Spleen (tissue), 11 donors: ENCODE results near the gene AKAP1. TPM values are rescaled to one million over a fixed set of nuclear protein-coding genes. Genes with fewer than 3 reads are reported as not detected.

Experiments
- DNase-seq: peaks from one replicate; pipeline ENCODE4 v3.0.0-alpha.2; 2020
- H3K27ac ChIP-seq, 8 donors: fragments of 200-600 bp; sonication (generic) in 7 of 8; 1 replicate in 4 of 8; 2 replicates in 4 of 8; pipeline versions ENCODE4 v1.5.0 to v1.8.0; 2016 to 2021; ENCODE audit warnings: inconsistent platforms in 4 of 8, mild to moderate bottlenecking in 4 of 8, moderate library complexity in 1 of 8
- H3K27me3 ChIP-seq, 7 donors: fragments of 200-600 bp; sonication (generic) in 6 of 7; replicated peaks in 1 of 7; 1 replicate in 4 of 7; 2 replicates in 3 of 7; pipeline versions ENCODE4 v1.5.0 to v1.8.0; 2016 to 2021; ENCODE audit warnings: inconsistent platforms in 3 of 7, mild to moderate bottlenecking in 1 of 7
- H3K36me3 ChIP-seq, 6 donors: fragments of 200-600 bp; sonication (generic) in 5 of 6; 1 replicate in 4 of 6; 2 replicates in 2 of 6; pipeline versions ENCODE4 v1.5.0 to v1.8.0; 2016 to 2021; ENCODE audit warnings: inconsistent platforms in 2 of 6
- H3K4me1 ChIP-seq, 6 donors: fragments of 200-600 bp; sonication (generic) in 5 of 6; 1 replicate in 3 of 6; 2 replicates in 3 of 6; pipeline versions ENCODE4 v1.5.0 to v1.8.0; 2016 to 2021; ENCODE audit warnings: inconsistent platforms in 3 of 6
- H3K4me3 ChIP-seq, 8 donors: fragments of 200-600 bp; sonication (generic) in 7 of 8; 1 replicate in 4 of 8; 2 replicates in 4 of 8; pipeline versions ENCODE4 v1.5.0 to v1.8.0; 2016 to 2021; ENCODE audit warnings: inconsistent platforms in 4 of 8, mild to moderate bottlenecking in 4 of 8, moderate library complexity in 2 of 8
- H3K9me3 ChIP-seq, 8 donors: fragments of 200-600 bp; sonication (generic) in 7 of 8; 1 replicate in 4 of 8; 2 replicates in 4 of 8; pipeline versions ENCODE4 v1.5.0 to v1.8.0; 2016 to 2021; ENCODE audit warnings: inconsistent platforms in 4 of 8
- CTCF ChIP-seq, 11 experiments: fragments of 200-600 bp in 7 of 11; fragments of 450-650 bp in 4 of 11; sonication (generic) in 4 of 11; IDR thresholded peaks in 8 of 11; conservative IDR thresholded peaks in 3 of 11; 1 replicate in 7 of 11; 2 replicates in 4 of 11; pipeline versions ENCODE4 v1.4.0 to v1.8.0; 2016 to 2021; ENCODE audit warnings: antibody characterized with exemption in 11 of 11, inconsistent platforms in 4 of 11, mild to moderate bottlenecking in 1 of 11
- POLR2A ChIP-seq, 3 donors: fragments of 450-650 bp; IDR thresholded peaks; one replicate each; pipeline ENCODE4 v1.5.1; 2017; ENCODE audit warnings: antibody characterized with exemption in 3 of 3, mild to moderate bottlenecking in 1 of 3
- POLR2AphosphoS5 ChIP-seq, 3 donors: sonication (generic); formaldehyde crosslinking; IDR thresholded peaks; one replicate each; pipeline ENCODE4 v1.5.1; 2017; ENCODE audit warnings: antibody characterized with exemption in 3 of 3
- WGBS, 5 donors: extraction: QIAGEN DNeasy Blood & Tissue Kit in 3 of 5; methylation state at CpG; one replicate each; pipeline versions ENCODE4 v1.1.5 to v1.1.7; 2013 to 2018; 5-methylcytosine and 5-hydroxymethylcytosine counted together
- intact Hi-C: fragments of 100-400 bp; cut with DNase I; formaldehyde crosslinking; loops from one replicate; pipeline ENCODE4 v1.15.0; 2023; ENCODE audit warnings: low total_unique reads
- polyA plus RNA-seq, 3 donors: library from polyadenylated mRNA; stranded (reverse); fragments of 200-250 nt; gene quantifications; one replicate each; pipeline ENCODE4 v1.2.1, GENCODE V29; 2013
- total RNA-seq, 7 donors: library from RNA; depleted of rRNA in 3 of 7; stranded (reverse); fragments of >200 nt in 3 of 7; fragmentation: NEBNext Ultra II Directional in 4 of 7; extraction: Animal tissue kit (Norgen Biotek cat#: 25700) in 4 of 7; gene quantifications; one replicate each; pipeline versions ENCODE4 v1.1.0 to v1.2.1, GENCODE V29; 2016 to 2021
- donor health status: healthy with polysubstance abuse.
- donor health status: DM: no; HTN: no; CAD: no; lungs with moderate emphysema.
- donor health status: DM: no; HTN: no; CAD: no.
- donor health status: Bipolar disorder and iron deficiency.
- donor health status: healthy.
- donor health status: DM: no; HTN: no; CAD: no.
- donor health status: DM: yes; HTN: yes; CAD: no.

Gene AKAP1
- total and polyA plus RNA-seq, 10 donors = 6.7 to 23.9 (median 17.6) TPM

GRCh38 chr17:57158325-57158724 is 73.3 kb downstream of the AKAP1 start:
- Histone ChIP-seq H3K27me3 (no peaks in the 10 kb centered on the region), H3K9me3 (no peaks in the 10 kb centered on the region), H3K27ac (no peak overlapping the region), H3K4me1 (no peaks in the 10 kb centered on the region), H3K4me3 (no peak overlapping the region), H3K36me3 (no peaks in the 10 kb centered on the region)
- WGBS, 5 donors = 78 to 95% (median 84%) methylated on average over 4 of the region's 4 CpGs
- intact Hi-C loops = no loop called here
- DNase-seq = no peak
- no peak for TF ChIP-seq CTCF (IDR thresholded peaks at IDR 0.05 in 8 of 11, conservative IDR thresholded peaks at IDR 0.05 in 3 of 11)
- TF ChIP-seq POLR2AphosphoS5 (IDR thresholded peaks at IDR 0.05) = no peak
- TF ChIP-seq POLR2A (IDR thresholded peaks at IDR 0.05) = no peak

GRCh38 chr17:57158795-57159194 is 73.7 kb downstream of the AKAP1 start:
- H3K27ac ChIP-seq = no peak overlapping the region
- no peak for DNase-seq
- H3K4me3 ChIP-seq = no peak overlapping the region
- H3K9me3 ChIP-seq = no peaks in the 10 kb centered on the region
- H3K4me1 ChIP-seq = no peaks in the 10 kb centered on the region
- intact Hi-C loops = no loop called here
- no peaks in the 10 kb centered on the region for H3K27me3 ChIP-seq
- TF ChIP-seq POLR2AphosphoS5 (IDR thresholded peaks at IDR 0.05) = no peak
- no peak for TF ChIP-seq CTCF (IDR thresholded peaks at IDR 0.05 in 8 of 11, conservative IDR thresholded peaks at IDR 0.05 in 3 of 11)
- no peak for TF ChIP-seq POLR2A (IDR thresholded peaks at IDR 0.05)
- H3K36me3 ChIP-seq = no peaks in the 10 kb centered on the region
- 57 to 94% (median 74%) methylated on average over 1 of the region's 1 CpG for WGBS, 5 donors

- H3K4me3 ChIP-seq = no peak overlapping the region
- no peaks in the 10 kb centered on the region for H3K36me3 ChIP-seq
- intact Hi-C loops = no loop called here
- H3K9me3 ChIP-seq = no peaks in the 10 kb centered on the region
- TF ChIP-seq CTCF (IDR thresholded peaks at IDR 0.05 in 8 of 11, conservative IDR thresholded peaks at IDR 0.05 in 3 of 11) (no peak), POLR2AphosphoS5 (IDR thresholded peaks at IDR 0.05) (no peak), POLR2A (IDR thresholded peaks at IDR 0.05) (no peak)
- no peaks in the 10 kb centered on the region for H3K27me3 ChIP-seq
- no peak for DNase-seq
- WGBS, 5 donors = 73 to 84% (median 78%) methylated on average over 3 of the region's 3 CpGs
- no peaks in the 10 kb centered on the region for H3K4me1 ChIP-seq
- no peak overlapping the region for H3K27ac ChIP-seq
These were observed 75.6 kb downstream of the AKAP1 start for GRCh38 chr17:57160624-57161023.

GRCh38 chr17:57164814-57165213 is 79.8 kb downstream of the AKAP1 start:
- peaks cover 0 to 5% (median 0%) of the 10 kb centered on the region in 7 donors for H3K27me3 ChIP-seq
- no peak for TF ChIP-seq CTCF (IDR thresholded peaks at IDR 0.05 in 8 of 11, conservative IDR thresholded peaks at IDR 0.05 in 3 of 11)
- TF ChIP-seq POLR2A (IDR thresholded peaks at IDR 0.05) = no peak
- TF ChIP-seq POLR2AphosphoS5 (IDR thresholded peaks at IDR 0.05) = no peak
- no peak overlapping the region for H3K4me3 ChIP-seq
- DNase-seq = no peak
- 66 to 92% (median 88%) methylated on average over 4 of the region's 4 CpGs for WGBS, 5 donors
- H3K27ac ChIP-seq = no peak overlapping the region
- no peaks in the 10 kb centered on the region for H3K4me1 ChIP-seq
- peaks cover 0 to 5% (median 0%) of the 10 kb centered on the region in 8 donors for H3K9me3 ChIP-seq
- no peaks in the 10 kb centered on the region for H3K36me3 ChIP-seq
- intact Hi-C loops = no loop called here
